ENCODE data around the gene TXNDC8.

DNA sequence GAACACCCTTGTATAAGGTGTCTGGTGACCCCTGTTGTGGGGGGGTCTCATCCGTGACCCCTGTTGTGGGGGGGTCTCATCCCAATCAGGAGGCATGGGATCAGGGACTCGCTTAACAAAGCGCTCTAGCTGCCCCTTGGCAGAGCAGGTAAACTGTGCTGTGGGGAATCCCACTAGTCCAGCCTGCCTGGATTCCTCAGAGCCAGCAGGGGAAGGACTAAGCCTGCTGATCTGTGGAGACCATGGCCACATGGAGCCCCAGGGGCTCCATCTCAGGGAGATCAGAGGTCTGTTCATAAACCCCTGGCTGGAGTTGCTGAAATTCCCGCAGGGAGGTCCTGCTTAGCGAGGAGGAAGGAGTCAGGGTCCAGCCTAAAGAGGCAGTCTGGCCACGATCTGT is 45.8 kb upstream of the TXNDC8 start:
- TF ChIP-seq CTCF (IDR thresholded peaks at IDR 0.05; ENCODE audit: low read depth, low read length, poor library complexity, severe bottlenecking), result no peak
- no peak for TF ChIP-seq EZH2phosphoT487 (IDR thresholded peaks at IDR 0.05; ENCODE audit: borderline replicate concordance, low read length)
